HG03097 (cell line): ENCODE data around the gene FUT4.
"Not testable (repeated sequence)": the region's sequence is repeated elsewhere in the genome, so short reads cannot be mapped to it uniquely, and the experiment has no call there.

Experiments used
- ATAC-seq: cut with Tn5 transposase; IDR thresholded peaks from one replicate; pipeline ENCODE4 v1.9.1; 2021; ENCODE audit not compliant: unreplicated experiment, low FRiP score

The FUT4 gene

GRCh38 chr11:94543695-94544645 lies at the start of gene FUT4:
Gene FUT4 (plus strand): TSS chr11:94543921. CDS start chr11:94544134, 213 bp downstream.
- peak; percentile 84 for ATAC-seq

GRCh38 chr11:94494126-94494680 lies 49.5 kb upstream of the FUT4 start:
- ATAC-seq, result peak; percentile 48

GRCh38 chr11:94500181-94500580 lies 43.5 kb upstream of the FUT4 start:
- ATAC-seq, result no peak

GRCh38 chr11:94501522-94501921 lies 42.2 kb upstream of the FUT4 start:
- no peak for ATAC-seq

GRCh38 chr11:94504689-94505293 lies 38.9 kb upstream of the FUT4 start:
- no peak for ATAC-seq

GRCh38 chr11:94506513-94506912 lies 37.2 kb upstream of the FUT4 start:
- not testable (repeated sequence) for ATAC-seq

- no peak for ATAC-seq
Measured at GRCh38 chr11:94507485-94507884, 36.2 kb upstream of the FUT4 start.

GRCh38 chr11:94511932-94512781 lies 31.6 kb upstream of the FUT4 start, which contains the start of gene C11orf97:
Gene C11orf97 (plus strand): TSS chr11:94512461. CDS start chr11:94512529, 68 bp downstream.
- ATAC-seq, result peak; percentile 72

GRCh38 chr11:94513091-94513490 lies 30.6 kb upstream of the FUT4 start:
- peak; percentile 33 for ATAC-seq

GRCh38 chr11:94515398-94515797 lies 28.3 kb upstream of the FUT4 start:
- ATAC-seq, result no peak

GRCh38 chr11:94516725-94517124 lies 27.0 kb upstream of the FUT4 start:
- no peak for ATAC-seq

GRCh38 chr11:94518300-94518699 lies 25.4 kb upstream of the FUT4 start:
- no peak for ATAC-seq

- ATAC-seq, result no peak
Measured at GRCh38 chr11:94519478-94520084, 24.1 kb upstream of the FUT4 start.

GRCh38 chr11:94521684-94522083 lies 22.0 kb upstream of the FUT4 start:
- no peak for ATAC-seq

- ATAC-seq, result no peak
Measured at GRCh38 chr11:94524341-94524740, 19.4 kb upstream of the FUT4 start.

- no peak for ATAC-seq
Measured at GRCh38 chr11:94525546-94526324, 18.0 kb upstream of the FUT4 start.

- ATAC-seq, result no peak
Measured at GRCh38 chr11:94526645-94527438, 16.9 kb upstream of the FUT4 start.

GRCh38 chr11:94528551-94528950 lies 15.2 kb upstream of the FUT4 start:
- ATAC-seq, result no peak

- no peak for ATAC-seq
Measured at GRCh38 chr11:94532211-94532610, 11.5 kb upstream of the FUT4 start.
